Measurements from ENCODE around the gene FAM236A.
"Not testable (repeated sequence)": the region's sequence is repeated elsewhere in the genome, so short reads cannot be mapped to it uniquely, and the experiment has no call there.

GRCh38 chrX:72942272-72942671, 4.3 kb downstream of the FAM236A start:
- not testable (repeated sequence) for TF ChIP-seq POLR2AphosphoS5 (IDR thresholded peaks at IDR 0.05; ENCODE audit: borderline replicate concordance, low read depth, low read length); EZH2 (IDR thresholded peaks at IDR 0.05)

Measured in SK-N-MC (cell line).